ENCODE data around the gene CAPN5. TPM values are rescaled to one million over a fixed set of nuclear protein-coding genes. Genes with fewer than 3 reads are reported as not detected.
A peak's percentile ranks its signal among the peaks of the same experiment; 100 is the strongest.

Gene CAPN5
- total RNA-seq, 1 donor from 2014 or later: 7.4 TPM

- TF ChIP-seq EZH2phosphoT487 (IDR thresholded peaks at IDR 0.05): no peak
- TF ChIP-seq CTCF (IDR thresholded peaks at IDR 0.05): no peak
- TF ChIP-seq EZH2 (IDR thresholded peaks at IDR 0.05): no peak
- peaks cover 21% of the 10 kb centered on the region for H3K27me3 Mint-ChIP-seq (ENCODE audit: insufficient read depth, low read depth)
- no peaks in the 10 kb centered on the region for H3K36me3 Mint-ChIP-seq
- H3K27ac Mint-ChIP-seq: no peak overlapping the region
- no peaks in the 10 kb centered on the region for H3K9me3 Mint-ChIP-seq
- H3K4me3 ChIP-seq: no peak overlapping the region
- no peak overlapping the region for H3K9ac ChIP-seq
- no peak overlapping the region for H3K4me2 ChIP-seq
- peaks cover 30% of the 10 kb centered on the region for H3F3A ChIP-seq (ENCODE audit: low read depth)
- H4K20me1 ChIP-seq (ENCODE audit: low read depth): no peaks in the 10 kb centered on the region
- H3K27me3 ChIP-seq: no peaks in the 10 kb centered on the region
- H3K27ac ChIP-seq: no peak overlapping the region
- H3K79me2 ChIP-seq (ENCODE audit: low read depth): no peaks in the 10 kb centered on the region
- DNase-seq (ENCODE audit: low spot score): no peak
- no peaks in the 10 kb centered on the region for H3K9me3 ChIP-seq (ENCODE audit: low read depth)
- H3K4me3 Mint-ChIP-seq: no peak overlapping the region
- H3K4me1 ChIP-seq: peaks cover 54% of the 10 kb centered on the region
- peaks cover 65% of the 10 kb centered on the region for H3K4me1 Mint-ChIP-seq
- no peaks in the 10 kb centered on the region for H3K36me3 ChIP-seq
- no peak overlapping the region for H2AFZ ChIP-seq (replicated peaks)
Measured at GRCh38 chr11:77174559-77174958, 107.8 kb downstream of the CAPN5 start.

GRCh38 chr11:77175021-77175842 is 108.5 kb downstream of the CAPN5 start:
- H3K27ac ChIP-seq: no peak overlapping the region
- Mint-ChIP-seq H3K27ac (peak overlapping the region; percentile 82), H3K4me1 (peaks cover 61% of the 10 kb centered on the region)

More at GRCh38 chr11:77175021-77175842, 108.5 kb downstream of the CAPN5 start:
- peaks cover 30% of the 10 kb centered on the region for H3F3A ChIP-seq (ENCODE audit: low read depth)
- H3K9me3 Mint-ChIP-seq: no peaks in the 10 kb centered on the region
- no peaks in the 10 kb centered on the region for H3K79me2 ChIP-seq (ENCODE audit: low read depth)
- no peak for DNase-seq (ENCODE audit: low spot score)
- H3K36me3 ChIP-seq: no peaks in the 10 kb centered on the region
- H3K9ac ChIP-seq: no peak overlapping the region
- peaks cover 19% of the 10 kb centered on the region for H3K27me3 Mint-ChIP-seq (ENCODE audit: insufficient read depth, low read depth)
- H4K20me1 ChIP-seq (ENCODE audit: low read depth): no peaks in the 10 kb centered on the region
- no peaks in the 10 kb centered on the region for H3K36me3 Mint-ChIP-seq
- H3K4me3 Mint-ChIP-seq: no peak overlapping the region
- peak overlapping the region; percentile 71 for H2AFZ ChIP-seq (replicated peaks)
- no peaks in the 10 kb centered on the region for H3K27me3 ChIP-seq
- no peak for TF ChIP-seq CTCF (IDR thresholded peaks at IDR 0.05)
- TF ChIP-seq EZH2 (IDR thresholded peaks at IDR 0.05): no peak
- no peak for TF ChIP-seq EZH2phosphoT487 (IDR thresholded peaks at IDR 0.05)
- H3K4me1 ChIP-seq: peaks cover 50% of the 10 kb centered on the region
- no peak overlapping the region for H3K4me3 ChIP-seq
- H3K4me2 ChIP-seq: peak overlapping the region; percentile 31
- H3K9me3 ChIP-seq (ENCODE audit: low read depth): no peaks in the 10 kb centered on the region

Other genes with a start within 250 kb of the CAPN5 start
- 10.9 and 18.9 TPM in 2 replicates for gene ACER3, start 206.1 kb upstream of the CAPN5 start, total RNA-seq (ENCODE audit: low replicate concordance)
- not detected in 2 replicates for gene B3GNT6, start 32.6 kb upstream of the CAPN5 start, total RNA-seq (ENCODE audit: low replicate concordance)
- not detected in 2 replicates for gene OMP, start 35.9 kb downstream of the CAPN5 start, total RNA-seq (ENCODE audit: low replicate concordance)
- 0.97 and 2.7 TPM in 2 replicates for gene MYO7A, start 61.3 kb downstream of the CAPN5 start, total RNA-seq (ENCODE audit: low replicate concordance)
- not detected in 2 replicates for gene GDPD4, start 234.7 kb downstream of the CAPN5 start, total RNA-seq (ENCODE audit: low replicate concordance)

Data from neural progenitor cell (in vitro differentiated cells).